Fibroblast of pulmonary artery (primary cell): Measurements from ENCODE around the gene FBXO7.
A peak's percentile ranks its signal among the peaks of the same experiment; 100 is the strongest.
"Not testable (repeated sequence)": the region's sequence is repeated elsewhere in the genome, so short reads cannot be mapped to it uniquely, and the experiment has no call there.

ENCODE experiments used
- DNase-seq: peaks from one replicate; pipeline ENCODE4 v3.0.0-alpha.2; 2010; ENCODE audit warnings: low read depth
- H3K4me3 ChIP-seq: replicated peaks from 2 replicates; pipeline ENCODE4 v1.5.1; 2011; ENCODE audit warnings: low read depth, mild to moderate bottlenecking, control low read depth, low read length, moderate library complexity
- CTCF ChIP-seq: IDR thresholded peaks from 2 replicates; pipeline ENCODE4 v1.5.1; 2011; ENCODE audit warnings: mild to moderate bottlenecking, control low read depth, low read length, inconsistent platforms; ENCODE audit errors: missing control alignments

Gene FBXO7

GRCh38 chr22:32476281-32477195, 1.9 kb downstream of the FBXO7 start:
- peak overlapping the region; percentile 78 for H3K4me3 ChIP-seq
- no peak for TF ChIP-seq CTCF
- DNase-seq, result no peak

- DNase-seq, result no peak
- TF ChIP-seq CTCF, result no peak
- no peak overlapping the region for H3K4me3 ChIP-seq
Observed at GRCh38 chr22:32477596-32477995, 3.0 kb downstream of the FBXO7 start.

GRCh38 chr22:32478552-32478951, 3.9 kb downstream of the FBXO7 start:
- not testable (repeated sequence) for DNase-seq, H3K4me3 ChIP-seq

GRCh38 chr22:32478994-32479393, 4.4 kb downstream of the FBXO7 start:
- no peak overlapping the region for H3K4me3 ChIP-seq
- no peak for DNase-seq
- no peak for TF ChIP-seq CTCF

GRCh38 chr22:32480238-32480637, 5.6 kb downstream of the FBXO7 start:
- no peak overlapping the region for H3K4me3 ChIP-seq
- no peak for DNase-seq
- no peak for TF ChIP-seq CTCF

- H3K4me3 ChIP-seq, result no peak overlapping the region
- no peak for TF ChIP-seq CTCF
- no peak for DNase-seq
Observed at GRCh38 chr22:32482708-32483107, 8.1 kb downstream of the FBXO7 start.

- H3K4me3 ChIP-seq, result no peak overlapping the region
- no peak for TF ChIP-seq CTCF
- no peak for DNase-seq
Observed at GRCh38 chr22:32486656-32487390, 12.2 kb downstream of the FBXO7 start.
